NT2/D1 (cell line): ENCODE results near the gene RPL27A.

ENCODE experiments used
- SUZ12 ChIP-seq: IDR thresholded peaks from 2 replicates; pipeline ENCODE4 v1.6.1; 2011; ENCODE audit not compliant: insufficient read length, insufficient read depth; ENCODE audit errors: extremely low read depth
- YY1 ChIP-seq: IDR thresholded peaks from 2 replicates; pipeline ENCODE4 v1.6.1; 2011; ENCODE audit not compliant: insufficient read length, insufficient read depth

- no peak for TF ChIP-seq SUZ12
- no peak for TF ChIP-seq YY1
Measured at GRCh38 chr11:8709777-8710176, 27.2 kb downstream of the RPL27A start.
